ENCODE results near the gene GNA12. TPM values are rescaled to one million over a fixed set of nuclear protein-coding genes. Genes with fewer than 3 reads are reported as not detected.
A peak's percentile ranks its signal among the peaks of the same experiment; 100 is the strongest.

The GNA12 gene
- polyA plus RNA-seq, 1 experiment = 95.3 TPM

- H3K4me3 ChIP-seq (ENCODE audit: low read depth, low read length) = no peak overlapping the region
- TF ChIP-seq CTCF (IDR thresholded peaks at IDR 0.05; ENCODE audit: insufficient read depth, low read depth, low read length) = 0 out of 2 replicates have a peak, but pooled peaks have one; percentile 4
- peaks cover 11% of the 10 kb centered on the region for H3K36me3 ChIP-seq (ENCODE audit: control insufficient read depth, insufficient read depth, low read length)
- H3K27me3 ChIP-seq (ENCODE audit: control insufficient read depth, insufficient read depth, low read length) = no peaks in the 10 kb centered on the region
- ChIA-PET CTCF (interaction anchor here (1.0 kb wide), 1 partner anchor 166 kb away, joined by 3 read pairs; no protein-coding TSS in a partner anchor), POLR2A (interaction anchor here (0.6 kb wide), 1 partner anchor 25 kb away, joined by 3 read pairs; no protein-coding TSS in a partner anchor)
- DNase-seq (ENCODE audit: low read depth) = no peak
Observed at GRCh38 chr7:2732959-2733584, 111.0 kb downstream of the GNA12 start.

GRCh38 chr7:2732388-2732787, 111.7 kb downstream of the GNA12 start:
- ChIA-PET CTCF (no interaction called here), POLR2A (no interaction called here)
- Histone ChIP-seq H3K27me3 (ENCODE audit: control insufficient read depth, insufficient read depth, low read length) (no peaks in the 10 kb centered on the region), H3K4me3 (ENCODE audit: low read depth, low read length) (no peak overlapping the region), H3K36me3 (ENCODE audit: control insufficient read depth, insufficient read depth, low read length) (peaks cover 11% of the 10 kb centered on the region)
- DNase-seq (ENCODE audit: low read depth) = no peak
- no peak for TF ChIP-seq CTCF (IDR thresholded peaks at IDR 0.05; ENCODE audit: insufficient read depth, low read depth, low read length)

- DNase-seq (ENCODE audit: low read depth) = no peak
- ChIA-PET CTCF (no interaction called here), POLR2A (no interaction called here)
- peaks cover 17% of the 10 kb centered on the region for H3K36me3 ChIP-seq (ENCODE audit: control insufficient read depth, insufficient read depth, low read length)
- no peak for TF ChIP-seq CTCF (IDR thresholded peaks at IDR 0.05; ENCODE audit: insufficient read depth, low read depth, low read length)
- no peak overlapping the region for H3K4me3 ChIP-seq (ENCODE audit: low read depth, low read length)
- H3K27me3 ChIP-seq (ENCODE audit: control insufficient read depth, insufficient read depth, low read length) = no peaks in the 10 kb centered on the region
Observed at GRCh38 chr7:2730846-2731770, 113.0 kb downstream of the GNA12 start.

- no peak for TF ChIP-seq CTCF (IDR thresholded peaks at IDR 0.05; ENCODE audit: insufficient read depth, low read depth, low read length)
- CTCF ChIA-PET = interaction anchor here (1.5 kb wide), 1 partner anchor 425 kb away, joined by 7 read pairs; no protein-coding TSS in a partner anchor
- Histone ChIP-seq H3K4me3 (ENCODE audit: low read depth, low read length) (no peak overlapping the region), H3K36me3 (ENCODE audit: control insufficient read depth, insufficient read depth, low read length) (peaks cover 16% of the 10 kb centered on the region), H3K27me3 (ENCODE audit: control insufficient read depth, insufficient read depth, low read length) (no peaks in the 10 kb centered on the region)
- DNase-seq (ENCODE audit: low read depth) = no peak
- POLR2A ChIA-PET = no interaction called here
Observed at GRCh38 chr7:2729893-2730716, 114.0 kb downstream of the GNA12 start.
